GM19043 (cell line): ENCODE measurements around the gene PMPCA.

Source experiments
- ATAC-seq: cut with Tn5 transposase; IDR thresholded peaks from one replicate; pipeline ENCODE4 v1.9.1; 2021; ENCODE audit warnings: low read depth; ENCODE audit not compliant: unreplicated experiment

The PMPCA gene

DNA sequence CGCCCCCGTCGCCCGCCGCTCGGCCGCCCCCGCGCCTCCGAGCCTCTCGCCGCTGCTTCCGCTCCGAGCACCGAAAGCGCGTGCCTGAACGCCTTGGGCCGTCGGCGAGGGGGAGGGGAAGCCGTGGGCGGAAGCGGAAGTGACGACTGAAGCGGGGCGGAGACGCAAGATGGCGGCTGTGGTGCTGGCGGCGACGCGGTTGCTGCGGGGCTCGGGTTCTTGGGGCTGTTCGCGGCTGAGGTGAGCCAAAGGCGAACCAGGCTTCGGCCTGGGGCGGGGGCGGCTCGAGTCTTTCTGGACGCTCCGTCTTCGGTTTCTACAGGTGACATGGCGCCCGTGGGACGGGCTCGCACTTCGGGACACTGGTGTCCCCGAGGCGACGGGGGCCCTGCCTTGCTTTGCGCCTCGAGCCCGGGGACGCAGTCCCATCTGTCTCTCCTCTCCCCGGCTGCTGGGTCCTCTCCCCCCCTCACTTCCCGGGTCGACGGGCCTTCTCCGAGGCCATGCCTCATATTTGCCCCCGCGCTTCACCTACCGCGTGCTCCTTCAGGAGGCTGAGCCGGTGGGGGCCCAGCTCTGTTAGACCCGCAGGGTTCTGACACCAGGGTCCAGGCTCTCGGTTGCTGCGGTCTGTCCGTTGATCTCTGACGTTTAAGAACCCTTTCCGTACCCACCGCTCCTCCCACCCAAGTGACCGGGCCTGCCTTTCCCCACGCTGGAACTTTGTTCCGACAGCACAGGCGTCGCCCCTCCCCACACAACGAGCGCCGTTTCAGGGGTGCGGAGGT lies at the start of gene PMPCA, which contains the start of gene ENTR1:
TSS of gene PMPCA (plus strand) at position 159 of the 788 bp plus-strand sequence. CDS start at position 170, 11 bp downstream.
TSS of gene ENTR1 (minus strand) at position 115 of the 788 bp plus-strand sequence. CDS start 217 bp downstream, outside the sequence.
- ATAC-seq: peak; percentile 78

DNA sequence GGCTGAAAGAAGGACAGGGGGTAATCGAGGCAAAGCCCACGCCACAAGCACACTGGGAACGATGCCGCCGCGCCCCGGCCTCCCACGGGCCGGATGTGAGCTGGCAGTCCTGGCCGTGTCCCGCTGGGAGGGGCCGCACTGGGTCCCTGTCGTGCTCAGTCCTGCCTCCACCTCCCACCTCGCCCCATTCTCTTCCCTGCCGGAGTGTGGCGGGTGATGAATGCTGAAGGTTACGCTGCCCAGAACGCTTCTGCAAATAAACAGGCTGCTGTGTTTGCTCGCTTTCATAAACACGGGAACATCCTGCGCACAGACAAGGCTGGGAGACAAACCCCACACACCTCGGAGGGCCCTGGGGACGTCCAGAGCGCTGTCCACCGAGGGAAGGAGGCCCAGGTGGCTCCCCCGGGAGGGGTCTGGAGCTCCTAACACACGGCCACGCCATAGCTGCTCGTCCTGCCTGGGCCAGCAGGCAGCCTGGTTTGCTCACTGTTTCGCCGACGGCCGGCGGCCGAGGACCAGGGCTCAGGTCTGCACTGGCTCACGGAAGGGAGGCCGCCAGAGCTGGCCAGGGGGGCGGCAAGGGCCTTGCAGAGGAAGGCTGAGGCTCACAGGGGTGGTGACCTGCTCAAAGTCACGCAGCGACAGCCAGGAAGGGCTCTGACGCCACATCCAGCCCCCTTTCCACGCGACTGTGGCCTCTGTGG lies 49.3 kb upstream of the PMPCA start:
- ATAC-seq: no peak

GRCh38 chr9:136361754-136362449 lies 48.6 kb upstream of the PMPCA start:
- no peak for ATAC-seq

DNA sequence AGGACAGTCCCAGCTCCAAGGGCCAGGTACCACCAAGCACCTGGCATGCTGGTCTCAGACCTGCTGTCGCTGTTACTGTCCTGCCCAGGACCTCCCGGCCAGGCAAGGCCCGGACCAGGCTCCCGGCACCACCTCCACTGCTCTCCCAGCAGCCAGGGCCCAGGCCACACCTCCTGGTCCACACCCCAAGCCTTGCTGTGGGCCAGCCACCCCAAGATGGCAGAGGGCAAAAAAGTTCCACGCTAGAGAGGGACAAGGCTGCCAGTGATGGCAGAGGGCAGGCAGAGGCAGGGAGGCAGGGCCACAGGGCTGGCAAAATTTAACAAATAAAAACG lies 48.0 kb upstream of the PMPCA start:
- ATAC-seq: no peak

DNA sequence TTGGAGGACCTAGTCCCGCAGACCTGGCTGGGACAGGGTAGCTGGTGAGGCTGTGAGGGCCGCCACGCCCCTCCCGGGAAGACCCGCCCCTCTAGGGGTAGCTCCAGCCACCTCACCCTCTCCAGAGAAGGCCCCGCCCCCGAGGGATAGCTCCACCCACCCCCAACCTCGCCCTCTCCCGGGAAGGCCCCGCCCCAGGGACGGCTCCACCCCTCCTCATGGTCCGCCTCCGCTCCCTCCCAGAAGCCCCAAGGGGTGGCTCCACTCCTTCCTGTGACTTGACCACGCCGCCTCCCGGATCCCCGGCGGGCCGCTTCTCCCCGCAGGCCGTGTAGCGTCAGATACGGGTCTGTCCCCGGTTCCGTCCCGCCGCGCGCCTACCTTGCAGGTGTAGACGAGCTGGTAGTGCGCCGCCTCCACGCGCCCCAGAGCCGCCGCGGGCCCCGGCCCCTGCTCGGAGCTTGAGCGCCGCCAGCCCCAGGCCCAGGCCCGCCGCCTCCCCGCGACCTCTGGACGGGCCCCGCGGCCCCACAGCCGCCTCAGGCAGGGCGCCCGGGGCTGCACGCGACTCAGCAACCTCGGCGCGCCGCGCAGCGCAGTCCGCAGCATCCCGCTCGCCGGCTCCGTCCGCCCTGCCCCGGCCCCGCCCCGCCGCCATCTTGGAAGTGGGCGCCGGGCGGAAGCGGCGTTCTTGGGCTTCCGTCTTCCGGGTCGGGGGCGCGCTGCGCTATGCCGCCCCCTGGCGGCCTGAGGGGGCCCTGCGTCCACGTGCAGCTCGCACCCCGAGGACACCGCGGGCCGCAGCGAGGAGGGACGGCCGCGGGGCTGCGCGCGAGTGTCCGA lies 47.1 kb upstream of the PMPCA start, which contains the start of gene DNLZ:
TSS of gene DNLZ (minus strand) at position 639 of the 843 bp plus-strand sequence. CDS start at position 609, 30 bp downstream.
- ATAC-seq: peak; percentile 79

DNA sequence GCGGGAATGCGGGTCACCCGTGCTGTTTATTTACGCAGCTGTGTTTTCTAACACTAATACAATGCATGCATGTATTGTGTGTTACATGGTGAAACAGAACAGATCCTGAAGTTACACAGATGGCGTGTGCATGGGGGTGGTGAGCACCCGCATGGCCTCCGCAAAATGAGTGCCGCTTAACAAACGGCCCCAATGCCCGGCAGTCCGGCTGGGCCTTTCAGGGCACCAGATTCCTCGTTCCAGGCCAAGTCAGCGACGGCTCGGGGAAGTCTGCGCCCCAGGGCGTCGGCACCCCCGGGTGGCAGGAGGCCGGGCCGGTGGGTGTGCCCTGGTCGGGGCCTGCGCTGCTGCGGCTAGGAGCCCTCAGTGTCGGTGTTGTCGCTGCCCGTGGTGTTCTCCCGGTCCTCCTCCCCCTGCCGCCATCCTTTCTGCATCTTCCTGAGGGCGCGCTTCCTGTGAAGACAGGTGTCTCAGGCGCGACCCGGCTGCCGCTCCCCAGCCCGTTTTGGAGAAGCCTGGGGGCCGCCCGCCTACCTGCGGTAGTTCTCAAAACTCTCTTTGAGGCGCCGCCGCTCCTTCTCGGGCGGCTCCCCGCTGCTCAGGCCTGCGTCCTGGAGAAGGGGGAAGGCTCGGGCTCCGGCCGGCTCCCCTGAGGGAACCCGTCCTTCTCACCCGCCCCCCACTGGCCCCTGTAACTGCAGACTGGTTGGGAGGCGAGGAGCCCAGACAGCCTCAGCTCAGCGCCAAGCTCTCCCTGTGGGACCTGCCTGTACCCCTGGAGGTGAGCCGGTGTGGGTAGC lies 46.3 kb upstream of the PMPCA start:
- no peak for ATAC-seq

GRCh38 chr9:136364942-136365774 lies 45.3 kb upstream of the PMPCA start:
- no peak for ATAC-seq

DNA sequence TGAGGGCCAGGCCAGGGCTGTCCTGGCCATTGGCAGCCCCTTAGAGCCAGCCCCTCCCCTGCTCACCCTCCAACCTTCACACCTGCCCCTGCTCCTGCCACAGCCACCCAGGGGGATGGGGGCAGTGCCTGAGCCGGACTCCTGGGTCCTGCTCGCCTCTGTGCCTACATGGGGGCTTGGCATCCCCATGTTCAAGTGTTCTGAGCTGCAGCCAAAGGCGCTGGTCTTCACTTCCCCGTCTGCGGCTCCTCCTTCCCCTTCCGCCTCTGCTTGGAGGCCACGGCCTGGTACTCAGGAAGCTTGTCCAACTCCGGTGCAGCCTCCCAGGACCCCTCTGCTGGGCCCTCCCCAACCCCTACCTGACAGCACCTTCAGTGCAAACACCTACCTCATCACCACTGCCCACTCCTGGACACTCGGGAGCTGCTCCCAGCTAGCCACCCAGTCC lies 44.7 kb upstream of the PMPCA start:
- no peak for ATAC-seq

- no peak for ATAC-seq
Observed at GRCh38 chr9:136366826-136367225, 43.6 kb upstream of the PMPCA start.

- no peak for ATAC-seq
Observed at GRCh38 chr9:136367296-136368145, 42.9 kb upstream of the PMPCA start.

DNA sequence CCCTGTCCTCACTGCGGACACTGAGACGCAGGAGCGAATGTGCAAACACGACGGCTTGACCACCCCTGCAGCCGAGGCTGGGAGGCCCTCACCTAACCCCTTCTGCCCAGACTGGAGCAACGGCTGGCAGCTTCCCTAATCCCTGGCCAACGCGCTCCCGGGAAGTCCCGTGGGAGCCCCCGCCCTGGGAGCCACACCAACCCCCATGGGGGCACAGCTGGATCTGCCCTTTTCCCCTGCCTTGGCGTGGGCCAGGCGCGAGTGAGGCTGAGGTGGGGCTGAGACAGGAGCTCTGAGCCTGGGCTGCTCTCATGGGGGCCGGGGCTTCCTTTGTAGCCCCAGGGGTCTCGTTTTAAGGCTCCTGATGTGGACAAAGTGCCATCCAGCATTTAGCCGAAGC lies 42.3 kb upstream of the PMPCA start:
- no peak for ATAC-seq

DNA sequence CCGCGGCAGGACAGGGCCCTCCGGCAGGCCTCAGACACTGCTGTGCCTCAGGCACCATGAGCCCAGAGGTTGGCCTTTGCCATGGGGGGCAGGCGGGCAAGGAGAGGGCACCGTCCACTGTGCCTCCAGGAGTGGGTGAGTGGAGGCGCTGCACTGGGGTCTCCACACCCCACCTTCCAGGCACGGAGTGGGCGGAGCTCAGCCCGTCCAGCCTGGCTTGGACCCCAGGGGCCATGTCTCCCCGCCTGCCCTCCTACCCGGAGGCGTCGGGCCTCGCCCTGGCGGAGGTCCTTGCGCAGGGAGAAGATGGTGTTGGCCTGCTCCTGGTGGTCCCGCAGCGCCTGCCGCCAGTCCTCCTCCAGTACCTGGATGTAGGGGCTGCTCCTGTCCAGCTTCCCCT lies 40.4 kb upstream of the PMPCA start:
- ATAC-seq: no peak

DNA sequence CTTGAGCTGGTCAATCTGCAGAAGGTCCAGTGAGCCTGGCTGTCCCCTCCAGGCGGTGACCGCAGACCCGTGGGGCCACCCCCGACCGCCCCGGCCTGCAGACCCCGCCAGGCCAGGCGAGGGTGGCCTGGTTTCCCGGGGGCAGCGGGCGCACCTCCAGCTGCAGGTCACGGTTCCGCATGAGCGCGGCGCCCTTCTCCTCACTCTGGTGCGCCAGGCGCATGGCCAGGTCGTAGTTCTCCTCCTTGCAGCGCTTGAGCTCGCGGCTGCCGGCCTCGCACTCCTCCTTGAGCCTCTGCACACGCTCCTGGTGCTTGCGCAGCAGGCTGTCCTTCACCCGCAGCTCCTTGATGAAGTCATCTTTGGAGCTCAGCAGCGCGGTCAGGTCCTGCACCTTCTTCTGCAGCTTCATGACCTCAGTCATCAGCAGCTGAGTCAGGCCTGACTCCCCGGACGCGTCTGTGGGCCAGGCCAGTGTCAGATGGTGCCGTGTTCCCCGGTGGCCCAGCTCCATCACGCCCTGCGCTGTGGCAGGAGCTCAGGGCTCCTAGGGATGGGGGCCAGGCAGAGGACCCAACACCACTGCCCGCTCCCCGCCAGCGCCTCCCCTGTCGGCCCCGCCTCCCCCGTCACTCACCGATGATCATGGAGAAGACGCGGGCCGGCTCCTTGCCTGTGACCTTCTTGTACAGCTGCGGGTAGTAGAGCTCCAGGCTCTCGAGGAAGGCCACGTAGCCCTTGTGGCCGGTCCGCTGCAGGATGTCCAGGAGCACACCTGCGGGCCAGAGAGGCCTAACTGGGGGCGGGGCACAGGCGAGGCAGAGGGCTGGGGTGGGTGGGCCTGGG lies 39.5 kb upstream of the PMPCA start:
- ATAC-seq: no peak

GRCh38 chr9:136371533-136371880 lies 39.0 kb upstream of the PMPCA start:
- ATAC-seq: no peak

DNA sequence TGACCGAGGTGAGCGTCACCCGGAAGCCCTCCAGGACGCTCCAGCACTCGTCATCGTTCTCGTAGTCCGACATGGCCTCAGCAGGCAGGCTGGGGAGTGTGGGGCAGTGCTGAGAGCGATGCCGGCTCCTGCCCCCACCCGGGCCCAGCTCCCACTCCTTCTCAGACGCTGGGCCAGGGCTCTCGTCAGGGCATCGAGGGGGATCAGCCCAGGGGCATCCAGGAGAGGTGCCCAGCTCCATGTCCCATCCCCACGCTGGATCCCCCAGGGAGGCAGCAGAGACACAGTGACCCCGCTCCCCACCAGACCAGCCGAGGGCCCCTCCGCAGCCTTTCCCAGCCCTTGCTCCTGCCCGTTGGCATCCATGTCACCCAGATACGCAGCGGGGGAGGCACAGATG lies 38.5 kb upstream of the PMPCA start:
- ATAC-seq: no peak

- ATAC-seq: no peak
Observed at GRCh38 chr9:136372561-136373299, 37.7 kb upstream of the PMPCA start.
